DOHH2 (cell line): ENCODE data around the gene PCGF3.

Experiments used
- H3F3A ChIP-seq: fragments of 200-600 bp; sonication (generic), shearing (Covaris generic); 2 replicates; pipeline ENCODE4 v1.6.0; 2016; ENCODE audit warnings: antibody characterized with exemption, mild to moderate bottlenecking; ENCODE audit not compliant: control insufficient read depth, insufficient read depth
- H3K27ac ChIP-seq: fragments of 200-600 bp; sonication (generic); 2 replicates; pipeline ENCODE4 v1.5.1; 2014; ENCODE audit warnings: low read depth, mild to moderate bottlenecking, low read length, moderate library complexity
- H3K27me3 ChIP-seq: fragments of 200-600 bp; sonication (generic); 2 replicates; pipeline ENCODE4 v1.6.1; 2014; ENCODE audit warnings: mild to moderate bottlenecking, low read length, mixed read lengths; ENCODE audit not compliant: control insufficient read depth
- H3K36me3 ChIP-seq: fragments of 200-600 bp; sonication (generic); 2 replicates; pipeline ENCODE4 v1.6.1; 2014; ENCODE audit warnings: mild to moderate bottlenecking, low read length, moderate library complexity, mixed read lengths; ENCODE audit not compliant: control insufficient read depth
- H3K4me1 ChIP-seq: fragments of 200-600 bp; sonication (generic); 2 replicates; pipeline ENCODE4 v1.6.1; 2014; ENCODE audit warnings: mild to moderate bottlenecking, low read length, mixed read lengths; ENCODE audit not compliant: control insufficient read depth
- H3K4me2 ChIP-seq: fragments of 200-600 bp; sonication (generic); 2 replicates; pipeline ENCODE4 v1.6.0; 2014; ENCODE audit warnings: mild to moderate bottlenecking, low read length, moderate library complexity
- H3K4me3 ChIP-seq: fragments of 200-600 bp; sonication (generic); 2 replicates; pipeline ENCODE4 v1.5.1; 2014; ENCODE audit warnings: mild to moderate bottlenecking, low read length, mixed read lengths
- H3K79me2 ChIP-seq: fragments of 200-600 bp; sonication (generic); 2 replicates; pipeline ENCODE4 v1.6.1; 2014; ENCODE audit warnings: mild to moderate bottlenecking, low read length, mixed read lengths; ENCODE audit not compliant: control insufficient read depth
- H3K9me2 ChIP-seq: fragments of 200-600 bp; sonication (generic); replicated peaks from 2 replicates; pipeline ENCODE4 v1.6.1; 2014; ENCODE audit warnings: mild to moderate bottlenecking, low read length, mixed read lengths; ENCODE audit not compliant: control insufficient read depth
- H3K9me3 ChIP-seq: fragments of 200-600 bp; sonication (generic); 2 replicates; pipeline ENCODE4 v1.6.1; 2014; ENCODE audit warnings: antibody characterized with exemption, low read length, mixed read lengths; ENCODE audit not compliant: control insufficient read depth, insufficient read depth
- H4K20me1 ChIP-seq: fragments of 200-600 bp; sonication (generic); 2 replicates; pipeline ENCODE4 v1.6.0; 2014; ENCODE audit warnings: low read depth, mild to moderate bottlenecking, antibody characterized with exemption, low read length, moderate library complexity; ENCODE audit not compliant: control insufficient read depth, insufficient read depth
- EZH2phosphoT487 ChIP-seq: fragments of 200-600 bp; sonication (generic); IDR thresholded peaks from 2 replicates; pipeline ENCODE4 v1.6.1; 2017; ENCODE audit warnings: borderline replicate concordance, mild to moderate bottlenecking, antibody characterized with exemption, low read length, moderate library complexity, mixed read lengths
- TF ChIP-seq, protein P1 (sequence below): fragments of 200-600 bp; sonication (generic); IDR thresholded peaks from one replicate; pipeline ENCODE4 v1.5.1; 2014; ENCODE audit warnings: antibody characterized with exemption, mild to moderate bottlenecking, low read depth, low read length; ENCODE audit not compliant: poor library complexity, severe bottlenecking

The PCGF3 gene

GRCh38 chr4:680551-680927 is 25.1 kb upstream of the PCGF3 start:
- H3K4me2 ChIP-seq = peak overlapping the region; percentile 65
- no peaks in the 10 kb centered on the region for H3K9me2 ChIP-seq
- H3K9me3 ChIP-seq = no peaks in the 10 kb centered on the region
- peak overlapping the region; percentile 61 for H3K4me3 ChIP-seq
- H3K4me1 ChIP-seq = peaks cover 63% of the 10 kb centered on the region
- no peaks in the 10 kb centered on the region; the same call in 1 of the 2 replicates for H3K79me2 ChIP-seq
- TF ChIP-seq, protein P1, sequence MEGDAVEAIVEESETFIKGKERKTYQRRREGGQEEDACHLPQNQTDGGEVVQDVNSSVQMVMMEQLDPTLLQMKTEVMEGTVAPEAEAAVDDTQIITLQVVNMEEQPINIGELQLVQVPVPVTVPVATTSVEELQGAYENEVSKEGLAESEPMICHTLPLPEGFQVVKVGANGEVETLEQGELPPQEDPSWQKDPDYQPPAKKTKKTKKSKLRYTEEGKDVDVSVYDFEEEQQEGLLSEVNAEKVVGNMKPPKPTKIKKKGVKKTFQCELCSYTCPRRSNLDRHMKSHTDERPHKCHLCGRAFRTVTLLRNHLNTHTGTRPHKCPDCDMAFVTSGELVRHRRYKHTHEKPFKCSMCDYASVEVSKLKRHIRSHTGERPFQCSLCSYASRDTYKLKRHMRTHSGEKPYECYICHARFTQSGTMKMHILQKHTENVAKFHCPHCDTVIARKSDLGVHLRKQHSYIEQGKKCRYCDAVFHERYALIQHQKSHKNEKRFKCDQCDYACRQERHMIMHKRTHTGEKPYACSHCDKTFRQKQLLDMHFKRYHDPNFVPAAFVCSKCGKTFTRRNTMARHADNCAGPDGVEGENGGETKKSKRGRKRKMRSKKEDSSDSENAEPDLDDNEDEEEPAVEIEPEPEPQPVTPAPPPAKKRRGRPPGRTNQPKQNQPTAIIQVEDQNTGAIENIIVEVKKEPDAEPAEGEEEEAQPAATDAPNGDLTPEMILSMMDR = no peak
- TF ChIP-seq EZH2phosphoT487 = no peak
- H3K27ac ChIP-seq = peak overlapping the region; percentile 17; the same call in 1 of the 2 replicates
- peaks cover 9% of the 10 kb centered on the region for H3F3A ChIP-seq
- H3K27me3 ChIP-seq = no peaks in the 10 kb centered on the region
- H4K20me1 ChIP-seq = no peaks in the 10 kb centered on the region
- peaks cover 4% of the 10 kb centered on the region; the same call in 1 of the 2 replicates for H3K36me3 ChIP-seq

GRCh38 chr4:680928-681645 is 24.5 kb upstream of the PCGF3 start:
- no peaks in the 10 kb centered on the region for H3K79me2 ChIP-seq
- H3F3A ChIP-seq = peaks cover 4% of the 10 kb centered on the region
- peak overlapping the region; percentile 65 for H3K4me2 ChIP-seq
- H3K4me1 ChIP-seq = peaks cover 58% of the 10 kb centered on the region
- no peak for TF ChIP-seq EZH2phosphoT487
- TF ChIP-seq, protein P1 = no peak
- H3K4me3 ChIP-seq = peak overlapping the region; percentile 61
- H4K20me1 ChIP-seq = no peaks in the 10 kb centered on the region
- no peaks in the 10 kb centered on the region for H3K27me3 ChIP-seq
- no peaks in the 10 kb centered on the region for H3K36me3 ChIP-seq
- H3K27ac ChIP-seq = peak overlapping the region; percentile 17; the same call in 1 of the 2 replicates
- H3K9me2 ChIP-seq = no peaks in the 10 kb centered on the region
- no peaks in the 10 kb centered on the region for H3K9me3 ChIP-seq

DNA sequence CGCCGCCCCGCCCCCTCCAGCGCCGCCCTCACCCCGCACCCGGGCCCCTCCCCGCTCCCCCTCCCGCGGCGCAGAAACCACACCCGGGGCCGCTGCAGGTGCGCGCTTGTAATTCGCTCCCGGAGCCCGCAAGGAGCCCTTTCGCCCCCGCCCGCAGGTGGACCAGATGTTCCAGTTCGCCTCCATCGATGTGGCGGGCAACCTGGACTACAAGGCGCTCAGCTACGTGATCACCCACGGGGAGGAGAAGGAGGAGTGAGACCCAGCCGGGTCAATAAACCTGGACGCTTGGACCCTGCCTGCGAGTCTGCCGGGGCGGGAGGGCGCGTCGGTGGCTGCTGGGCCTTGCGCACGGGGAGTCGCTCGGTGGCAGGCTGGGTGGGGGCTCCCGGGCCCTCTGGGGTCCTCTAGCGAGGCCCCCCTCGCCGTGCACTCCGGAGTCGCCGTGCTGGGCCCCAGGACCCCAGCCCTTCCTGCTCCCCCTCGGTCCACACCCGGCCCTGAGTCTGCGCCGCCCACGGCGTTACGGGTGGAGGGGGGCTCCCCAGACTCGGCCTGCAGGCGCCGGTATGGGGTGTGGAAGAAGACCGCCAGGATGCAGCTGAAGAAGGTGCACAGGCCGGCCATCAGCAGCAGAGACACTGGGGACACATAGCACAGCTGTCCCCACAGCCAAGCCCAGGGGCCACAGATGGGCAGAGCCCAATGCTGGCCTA is 23.7 kb upstream of the PCGF3 start:
- H3K4me2 ChIP-seq = no peak overlapping the region
- no peaks in the 10 kb centered on the region for H3K27me3 ChIP-seq
- TF ChIP-seq, protein P1 = no peak
- no peak for TF ChIP-seq EZH2phosphoT487
- no peaks in the 10 kb centered on the region for H3K9me2 ChIP-seq
- no peaks in the 10 kb centered on the region for H3K79me2 ChIP-seq
- no peaks in the 10 kb centered on the region for H3K9me3 ChIP-seq
- no peaks in the 10 kb centered on the region for H3K36me3 ChIP-seq
- peaks cover 50% of the 10 kb centered on the region for H3K4me1 ChIP-seq
- H3K4me3 ChIP-seq = no peak overlapping the region
- no peak overlapping the region for H3K27ac ChIP-seq
- H4K20me1 ChIP-seq = no peaks in the 10 kb centered on the region
- no peaks in the 10 kb centered on the region for H3F3A ChIP-seq
